ENCODE measurements around the gene IL36RN.

DNA sequence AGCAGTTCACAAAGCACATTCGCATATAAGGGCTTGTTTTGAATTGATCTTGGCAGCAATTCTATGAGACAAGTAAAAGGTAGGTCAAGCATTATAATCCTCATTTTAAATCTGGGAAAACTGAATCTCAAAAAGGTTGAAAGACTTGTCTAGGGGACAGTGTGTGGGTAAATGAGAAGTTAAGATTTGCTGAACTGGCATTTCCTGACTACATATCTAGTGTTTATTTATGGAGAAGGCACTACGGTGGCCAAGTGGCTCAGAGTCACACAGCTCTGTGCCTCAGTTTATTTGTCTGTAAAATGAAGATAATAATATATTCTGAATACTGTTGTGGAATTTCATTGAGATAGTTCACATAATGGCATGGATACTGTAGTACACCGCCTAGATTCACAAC lies 52.1 kb downstream of the IL36RN start:
- TF ChIP-seq POLR2A (IDR thresholded peaks at IDR 0.05) (no peak), CTCF (IDR thresholded peaks at IDR 0.05) (no peak)

Measured in adrenal gland (tissue), 5 donors.